EH (cell line): Measurements from ENCODE around the gene TSKU.
"Not testable (repeated sequence)": the region's sequence is repeated elsewhere in the genome, so short reads cannot be mapped to it uniquely, and the experiment has no call there.

Source experiments
- DNase-seq: peaks from one replicate; pipeline ENCODE4 v3.0.0-alpha.2; 2015; ENCODE audit warnings: low read depth

TSKU gene

DNA sequence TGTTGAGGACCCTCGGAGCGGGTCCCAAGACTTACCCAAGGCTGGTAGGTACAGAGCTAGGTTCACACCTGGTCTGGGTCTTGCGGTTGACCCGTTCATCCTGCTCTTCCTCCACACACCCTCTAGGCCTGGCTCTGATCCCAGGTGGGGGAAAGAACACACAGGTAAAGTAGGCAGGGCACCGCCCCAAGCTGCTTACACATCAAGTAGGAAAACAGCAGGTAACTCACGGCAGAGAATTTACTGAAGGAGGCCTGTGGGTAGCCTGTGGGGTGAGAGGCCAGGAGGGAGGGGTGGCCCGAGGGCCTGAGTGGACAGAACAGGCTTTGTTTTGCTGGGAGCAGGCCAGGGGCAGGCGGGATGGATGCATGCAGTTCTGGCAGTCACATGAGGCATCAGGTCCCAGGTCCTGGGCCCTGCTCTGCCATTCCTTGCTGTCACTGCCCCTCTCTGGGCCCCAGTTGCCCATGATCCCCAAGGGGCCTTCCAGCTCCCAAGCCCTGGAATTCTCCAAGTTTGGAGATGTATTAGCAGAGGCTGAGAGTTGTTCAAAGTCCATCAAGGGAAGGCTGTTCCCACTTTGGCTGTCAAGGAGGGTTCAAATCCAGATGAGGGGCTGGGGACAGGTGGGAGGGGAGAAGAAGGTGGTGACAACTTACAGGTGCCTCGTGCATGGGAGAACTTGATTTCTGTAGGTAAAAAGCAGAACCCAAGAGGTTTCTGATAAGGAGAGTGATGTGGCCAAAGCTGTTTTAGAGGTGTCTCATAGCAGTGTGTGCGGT lies 5.7 kb downstream of the TSKU start:
- DNase-seq: no peak

DNA sequence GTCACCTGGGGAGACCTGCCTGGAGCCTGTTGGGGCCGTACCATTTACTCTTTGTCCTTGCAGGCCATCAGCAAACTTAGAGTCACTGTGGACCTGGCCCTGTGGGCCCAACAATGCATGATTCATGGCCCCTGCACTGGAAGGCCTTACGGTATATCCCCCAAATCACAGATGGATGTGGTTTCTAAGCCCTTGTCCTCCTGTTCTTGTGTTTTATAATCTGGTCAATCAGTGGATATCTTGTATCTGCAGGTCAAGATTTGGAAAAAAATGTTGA lies 6.2 kb downstream of the TSKU start:
- DNase-seq: no peak

- DNase-seq: no peak
Measured at GRCh38 chr11:76790251-76790650, 7.1 kb downstream of the TSKU start.

GRCh38 chr11:76791002-76791770 lies 8.0 kb downstream of the TSKU start:
- DNase-seq: not testable (repeated sequence)

DNA sequence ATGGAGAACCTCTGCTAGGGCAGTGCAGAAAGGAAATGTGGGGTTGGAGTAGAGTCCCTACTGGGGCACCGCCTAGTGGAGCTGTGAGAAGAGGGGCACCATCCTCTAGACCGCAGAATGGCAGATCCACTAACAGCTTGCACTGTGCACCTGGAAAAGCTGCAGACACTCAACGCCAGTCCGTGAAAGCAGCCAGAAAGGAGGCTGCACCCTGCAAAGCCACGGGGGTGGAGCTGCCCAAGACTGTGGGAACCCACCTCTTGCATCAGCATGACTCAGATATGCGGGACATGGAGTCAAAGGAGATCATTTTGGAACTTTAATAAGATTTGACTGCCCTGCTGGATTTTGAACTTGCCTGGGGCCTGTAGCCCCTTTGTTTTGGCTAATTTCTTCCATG lies 8.7 kb downstream of the TSKU start:
- peak; percentile 81 for DNase-seq

DNA sequence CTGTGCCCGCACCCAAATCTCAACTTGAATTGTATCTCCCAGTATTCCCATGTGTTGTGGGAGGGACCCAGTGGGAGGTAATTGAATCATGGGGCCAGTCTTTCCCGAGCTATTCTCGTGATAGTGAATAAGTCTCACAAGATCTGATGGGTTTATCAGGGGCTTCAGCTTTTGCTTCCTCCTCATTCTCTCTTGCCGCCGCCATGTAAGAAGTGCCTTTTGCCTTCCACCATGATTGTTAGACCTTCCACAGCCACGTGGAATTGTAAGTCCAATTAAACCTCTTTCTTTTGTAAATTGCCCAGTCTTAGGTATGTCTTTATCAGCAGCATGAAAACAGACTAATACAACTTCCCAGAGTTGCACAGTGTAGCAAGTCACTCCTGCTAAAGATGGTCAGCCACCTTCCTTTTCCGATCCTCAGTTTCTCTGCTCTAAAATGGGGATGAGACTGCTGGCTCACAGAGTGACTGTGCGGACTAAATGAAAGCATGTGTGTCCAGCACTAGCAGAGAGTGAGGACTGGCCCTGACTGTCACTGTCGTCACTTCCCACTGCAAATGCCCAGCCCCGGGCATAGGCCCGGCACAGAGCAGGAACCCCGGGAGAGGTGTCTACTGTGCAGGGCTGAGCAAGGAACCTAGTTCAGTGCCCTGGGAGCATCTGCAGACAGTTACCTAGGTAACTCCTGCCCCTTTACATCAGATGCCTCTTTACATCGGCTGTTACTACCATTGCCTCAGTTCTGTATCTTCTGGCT lies 9.5 kb downstream of the TSKU start:
- no peak for DNase-seq

GRCh38 chr11:76793391-76794291 lies 10.5 kb downstream of the TSKU start:
- DNase-seq: no peak

DNA sequence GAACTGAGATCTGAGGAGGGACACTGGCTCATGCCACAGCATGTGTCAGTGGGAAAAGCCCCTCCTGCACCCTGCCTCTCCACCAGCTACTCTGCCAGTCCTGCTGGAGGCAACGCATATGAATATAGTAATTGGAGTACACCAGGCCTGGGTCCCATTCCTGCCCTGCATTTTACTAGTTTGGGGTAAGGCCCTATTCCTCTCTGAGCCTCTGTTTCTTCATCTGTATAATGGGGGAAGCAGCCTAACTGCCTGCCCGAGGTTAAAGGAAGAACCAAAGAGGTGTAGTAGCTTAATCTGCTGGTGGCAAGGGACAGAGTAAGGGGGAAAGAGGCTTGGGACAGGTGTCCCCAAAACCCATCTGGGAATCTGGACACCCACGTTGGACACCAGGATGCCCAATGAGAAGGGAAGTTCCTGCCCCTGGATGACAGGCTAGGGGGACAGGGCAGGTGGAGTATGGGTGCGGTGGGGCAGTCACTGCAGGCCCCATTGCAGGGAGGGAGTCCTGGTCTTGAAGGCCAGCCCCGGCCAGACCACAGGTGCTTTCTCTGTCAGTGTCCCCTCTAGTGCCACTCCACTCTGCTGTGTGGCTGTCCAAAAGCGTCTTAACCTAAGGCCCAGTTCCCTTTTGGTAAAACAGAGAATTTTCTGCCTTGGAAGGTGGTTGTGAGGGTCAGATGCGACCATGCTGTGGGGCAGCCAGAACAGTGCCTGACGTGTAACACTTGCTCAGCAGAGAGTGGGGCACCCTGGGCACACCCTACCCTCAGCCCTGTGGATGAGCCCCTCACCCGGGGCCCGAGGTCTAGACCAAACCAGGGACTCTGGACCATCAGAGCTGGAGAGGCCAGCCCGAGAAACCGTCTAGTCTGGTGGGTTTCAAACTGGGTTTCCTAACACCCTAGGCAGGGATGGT lies 11.5 kb downstream of the TSKU start:
- no peak for DNase-seq

GRCh38 chr11:76795290-76795935 lies 12.3 kb downstream of the TSKU start:
- DNase-seq: no peak

DNA sequence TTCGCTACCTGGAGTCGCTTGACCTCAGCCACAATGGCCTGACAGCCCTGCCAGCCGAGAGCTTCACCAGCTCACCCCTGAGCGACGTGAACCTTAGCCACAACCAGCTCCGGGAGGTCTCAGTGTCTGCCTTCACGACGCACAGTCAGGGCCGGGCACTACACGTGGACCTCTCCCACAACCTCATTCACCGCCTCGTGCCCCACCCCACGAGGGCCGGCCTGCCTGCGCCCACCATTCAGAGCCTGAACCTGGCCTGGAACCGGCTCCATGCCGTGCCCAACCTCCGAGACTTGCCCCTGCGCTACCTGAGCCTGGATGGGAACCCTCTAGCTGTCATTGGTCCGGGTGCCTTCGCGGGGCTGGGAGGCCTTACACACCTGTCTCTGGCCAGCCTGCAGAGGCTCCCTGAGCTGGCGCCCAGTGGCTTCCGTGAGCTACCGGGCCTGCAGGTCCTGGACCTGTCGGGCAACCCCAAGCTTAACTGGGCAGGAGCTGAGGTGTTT lies 12.8 kb downstream of the TSKU start:
- no peak for DNase-seq

- DNase-seq: no peak
Measured at GRCh38 chr11:76796511-76797198, 13.5 kb downstream of the TSKU start.

DNA sequence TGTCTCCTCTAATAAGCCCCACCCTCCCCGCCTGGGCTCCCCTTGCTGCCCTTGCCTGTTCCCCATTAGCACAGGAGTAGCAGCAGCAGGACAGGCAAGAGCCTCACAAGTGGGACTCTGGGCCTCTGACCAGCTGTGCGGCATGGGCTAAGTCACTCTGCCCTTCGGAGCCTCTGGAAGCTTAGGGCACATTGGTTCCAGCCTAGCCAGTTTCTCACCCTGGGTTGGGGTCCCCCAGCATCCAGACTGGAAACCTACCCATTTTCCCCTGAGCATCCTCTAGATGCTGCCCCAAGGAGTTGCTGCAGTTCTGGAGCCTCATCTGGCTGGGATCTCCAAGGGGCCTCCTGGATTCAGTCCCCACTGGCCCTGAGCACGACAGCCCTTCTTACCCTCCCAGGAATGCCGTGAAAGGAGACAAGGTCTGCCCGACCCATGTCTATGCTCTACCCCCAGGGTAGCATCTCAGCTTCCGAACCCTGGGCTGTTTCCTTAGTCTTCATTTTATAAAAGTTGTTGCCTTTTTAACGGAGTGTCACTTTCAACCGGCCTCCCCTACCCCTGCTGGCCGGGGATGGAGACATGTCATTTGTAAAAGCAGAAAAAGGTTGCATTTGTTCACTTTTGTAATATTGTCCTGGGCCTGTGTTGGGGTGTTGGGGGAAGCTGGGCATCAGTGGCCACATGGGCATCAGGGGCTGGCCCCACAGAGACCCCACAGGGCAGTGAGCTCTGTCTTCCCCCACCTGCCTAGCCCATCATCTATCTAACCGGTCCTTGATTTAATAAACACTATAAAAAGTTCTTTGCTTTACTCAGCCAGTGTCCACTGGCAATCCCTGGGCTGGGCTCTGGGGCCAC lies 14.4 kb downstream of the TSKU start:
- DNase-seq: no peak

DNA sequence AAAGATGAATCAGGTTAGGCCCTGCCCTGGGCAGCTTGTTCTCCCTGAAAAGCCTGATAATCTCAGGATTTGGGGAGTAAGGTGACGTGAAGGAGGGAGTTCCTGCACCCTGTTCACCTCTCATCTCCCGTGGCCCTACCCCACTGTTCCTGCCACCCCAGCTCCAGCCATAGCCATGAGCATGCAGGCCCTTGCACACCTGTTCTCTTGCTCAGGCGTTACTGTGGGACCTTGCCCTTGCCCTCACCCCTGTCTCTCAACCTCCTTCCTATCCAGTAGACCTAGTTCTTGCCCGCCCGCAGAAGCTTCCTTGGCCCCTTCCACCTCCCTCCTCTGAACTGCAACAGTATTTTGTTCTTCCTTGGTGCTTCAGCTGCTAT lies 15.0 kb downstream of the TSKU start:
- no peak for DNase-seq

- DNase-seq: no peak
Measured at GRCh38 chr11:76798671-76799065, 15.5 kb downstream of the TSKU start.

DNA sequence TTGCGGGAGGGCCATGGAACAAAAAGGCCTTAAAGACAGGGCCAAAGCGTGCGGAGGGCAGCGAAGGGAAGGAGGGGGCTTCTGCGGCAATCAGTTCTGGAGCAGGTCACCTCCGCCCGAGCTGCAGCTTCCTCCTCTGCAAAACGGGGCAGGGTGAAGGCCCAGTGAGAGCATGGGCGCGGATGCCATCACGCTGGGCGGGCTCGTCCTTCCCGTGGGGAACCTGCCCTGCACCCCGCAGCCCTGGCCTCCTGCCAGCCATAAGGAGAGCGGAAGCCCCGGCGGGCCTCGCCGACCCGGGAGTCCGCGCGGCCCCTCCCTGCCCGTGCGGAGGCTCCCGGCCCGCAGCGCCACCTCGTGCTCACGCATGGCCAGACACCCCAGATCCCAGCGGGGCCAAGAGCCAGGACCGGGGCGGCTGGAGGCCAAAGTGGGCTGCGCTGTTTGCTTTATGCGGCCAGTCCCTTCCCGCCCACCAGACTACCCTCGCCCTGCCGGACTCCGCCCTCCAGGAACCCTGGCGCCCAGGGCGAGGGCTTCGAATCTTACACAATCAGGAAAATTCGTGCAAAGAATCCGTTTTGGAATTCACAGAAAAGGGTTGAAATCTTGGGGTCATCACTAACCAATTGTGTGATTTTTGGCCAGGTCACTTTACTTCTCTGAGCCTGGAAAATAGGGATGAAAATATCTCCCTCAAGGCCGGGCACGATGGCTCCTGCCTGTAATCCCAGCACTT lies 16.1 kb downstream of the TSKU start:
- peak; percentile 69 for DNase-seq

DNA sequence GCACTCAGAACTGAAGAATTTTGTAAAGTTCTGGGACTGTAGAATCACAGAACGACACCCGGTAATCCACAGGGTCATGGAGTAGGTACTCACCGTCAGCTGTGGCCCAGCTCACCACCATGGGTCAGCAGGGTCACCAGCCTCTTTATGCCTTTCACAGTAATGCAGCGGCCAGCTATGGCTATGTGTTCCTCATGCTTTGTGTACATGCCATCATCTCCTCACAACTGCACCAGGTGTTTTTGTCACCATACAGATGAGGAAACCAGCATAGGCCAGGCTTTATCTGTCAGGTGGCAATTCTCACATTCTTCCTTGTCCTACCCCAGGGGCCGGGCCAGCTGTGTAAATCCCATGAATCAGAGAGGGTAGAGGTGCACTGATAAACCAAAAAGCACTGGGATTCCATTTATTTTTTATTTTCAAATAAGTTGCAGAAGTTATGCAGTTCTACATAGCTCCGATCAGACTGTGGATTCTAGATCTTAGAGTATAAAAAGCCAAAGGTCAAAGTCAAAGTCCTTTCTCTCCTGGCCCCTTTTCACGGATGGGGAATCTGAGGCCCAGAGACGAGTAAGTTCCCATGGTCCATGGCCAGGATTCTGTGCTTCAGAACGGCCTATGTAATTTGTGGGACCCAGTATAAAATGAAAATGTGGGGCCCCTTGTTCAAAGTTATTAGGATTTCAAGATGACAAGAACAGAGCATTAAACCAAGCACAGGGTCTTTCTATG lies 17.5 kb downstream of the TSKU start:
- no peak for DNase-seq

GRCh38 chr11:76801225-76801624 lies 18.1 kb downstream of the TSKU start:
- no peak for DNase-seq
